GM23248 (cell line): Measurements from ENCODE around the gene COMMD7. TPM values are rescaled to one million over a fixed set of nuclear protein-coding genes. Genes with fewer than 3 reads are reported as not detected.
"Not testable (repeated sequence)": the region's sequence is repeated elsewhere in the genome, so short reads cannot be mapped to it uniquely, and the experiment has no call there.

ENCODE experiments used
- DNase-seq: peaks from one replicate; pipeline ENCODE4 v3.0.0-alpha.2; 2015
- H2AFZ ChIP-seq: fragments of 200-600 bp; sonication (generic); 2 replicates; pipeline ENCODE4 v1.6.1; 2016; ENCODE audit warnings: antibody characterized with exemption
- H3F3A ChIP-seq: fragments of 200-600 bp; sonication (generic); 2 replicates; pipeline ENCODE4 v1.6.1; 2016; ENCODE audit warnings: mild to moderate bottlenecking, antibody characterized with exemption, mixed run types; ENCODE audit not compliant: insufficient read depth
- H3K27ac ChIP-seq: fragments of 200-600 bp; sonication (generic); 2 replicates; pipeline ENCODE4 v1.5.1; 2016; ENCODE audit warnings: mild to moderate bottlenecking
- H3K27me3 ChIP-seq: fragments of 200-600 bp; sonication (generic); replicated peaks from 2 replicates; pipeline ENCODE4 v1.6.1; 2016; ENCODE audit warnings: mild to moderate bottlenecking; ENCODE audit not compliant: insufficient read depth
- H3K36me3 ChIP-seq: fragments of 200-600 bp; sonication (generic); 2 replicates; pipeline ENCODE4 v1.6.1; 2016; ENCODE audit warnings: low read depth, mild to moderate bottlenecking
- H3K4me1 ChIP-seq: fragments of 200-600 bp; sonication (generic); 2 replicates; pipeline ENCODE4 v1.6.1; 2016; ENCODE audit warnings: mild to moderate bottlenecking; ENCODE audit not compliant: insufficient read depth
- H3K4me2 ChIP-seq: fragments of 200-600 bp; sonication (generic); one replicate; pipeline ENCODE4 v1.6.1; 2016; ENCODE audit warnings: mild to moderate bottlenecking; ENCODE audit not compliant: unreplicated experiment
- H3K4me3 ChIP-seq: fragments of 200-600 bp; sonication (generic); 2 replicates; pipeline ENCODE4 v1.5.1; 2016; ENCODE audit warnings: mild to moderate bottlenecking
- H3K79me2 ChIP-seq: fragments of 200-600 bp; sonication (generic); 2 replicates; pipeline ENCODE4 v1.6.1; 2016; ENCODE audit warnings: mild to moderate bottlenecking; ENCODE audit not compliant: insufficient read depth
- H3K9ac ChIP-seq: fragments of 200-600 bp; sonication (generic); 2 replicates; pipeline ENCODE4 v1.6.1; 2016; ENCODE audit warnings: mild to moderate bottlenecking
- H3K9me2 ChIP-seq: fragments of 200-600 bp; sonication (generic); 2 replicates; pipeline ENCODE4 v1.6.1; 2016; ENCODE audit warnings: mixed run types, mild to moderate bottlenecking, moderate library complexity; ENCODE audit not compliant: insufficient read depth
- H3K9me3 ChIP-seq: fragments of 200-600 bp; sonication (generic); one replicate; pipeline ENCODE4 v1.6.1; 2017; ENCODE audit warnings: low read depth
- H4K20me1 ChIP-seq: fragments of 200-600 bp; sonication (generic); 2 replicates; pipeline ENCODE4 v1.6.0; 2016; ENCODE audit not compliant: insufficient read depth
- EZH2 ChIP-seq: fragments of 200-600 bp; sonication (generic); IDR thresholded peaks from 2 replicates; pipeline ENCODE4 v1.6.1; 2018; ENCODE audit warnings: antibody characterized with exemption, mild to moderate bottlenecking; ENCODE audit not compliant: insufficient read depth, poor library complexity, severe bottlenecking
- EZH2phosphoT487 ChIP-seq: fragments of 200-600 bp; sonication (generic); IDR thresholded peaks from 2 replicates; pipeline ENCODE4 v1.6.1; 2018; ENCODE audit warnings: antibody characterized with exemption, moderate library complexity, mild to moderate bottlenecking, low read depth; ENCODE audit not compliant: insufficient read depth
- WGBS, 2 experiments: methylation state at CpG; one replicate each; pipeline ENCODE4 v1.1.6; 2015 to 2017; ENCODE audit warnings: low lambda C conversion rate in 2 of 2, low coverage in 1 of 2; ENCODE audit errors: missing lambda C conversion rate in 2 of 2; 5-methylcytosine and 5-hydroxymethylcytosine counted together
- in situ Hi-C: fragments of 300-500 bp; cut with MboI; formaldehyde crosslinking; loops from 2 replicates; pipeline ENCODE4 v1.15.0; 2020
- polyA plus RNA-seq: library from polyadenylated mRNA; unstranded; fragments of >200 nt; fragmentation: Nextera tagmentation; extraction: Ambion mirVana; gene quantifications from 2 replicates; pipeline ENCODE4 v1.2.1, GENCODE V29; 2016
- total RNA-seq: library from RNA; depleted of rRNA; stranded (reverse); fragments of >200 nt; shearing (Covaris generic); gene quantifications from 2 replicates; pipeline ENCODE4 v1.2.3, GENCODE V29; 2014

COMMD7 gene
- total and polyA plus RNA-seq, 2 experiments from 2014 or later = 37.0 to 68.8 TPM

DNA sequence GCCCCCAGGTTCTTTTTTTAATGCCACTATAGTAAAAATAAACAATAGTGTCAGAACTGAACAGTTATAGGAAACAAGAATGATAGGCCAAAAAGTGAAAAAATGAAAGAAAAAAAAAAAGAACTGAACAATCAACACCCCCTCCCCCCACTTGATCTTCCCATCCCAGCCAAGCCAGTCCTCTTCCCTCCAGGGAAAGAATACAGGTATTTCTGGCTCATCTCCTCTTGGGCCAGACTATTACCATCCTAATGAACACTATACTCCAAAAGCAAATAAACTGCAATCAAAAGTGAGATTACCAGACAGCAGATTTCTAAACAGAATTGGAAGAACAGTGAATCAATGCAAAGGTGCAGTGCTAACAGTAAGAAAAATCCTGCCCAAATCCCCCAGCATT, 48.2 kb downstream of the COMMD7 start:
- Histone ChIP-seq H3K79me2 (no peaks in the 10 kb centered on the region), H3K4me2 (no peak overlapping the region), H3K36me3 (no peaks in the 10 kb centered on the region), H2AFZ (no peak overlapping the region), H3K9me2 (no peaks in the 10 kb centered on the region), H3K9me3 (no peaks in the 10 kb centered on the region), H4K20me1 (no peaks in the 10 kb centered on the region), H3F3A (no peaks in the 10 kb centered on the region), H3K4me1 (no peaks in the 10 kb centered on the region), H3K27ac (no peak overlapping the region), H3K9ac (no peak overlapping the region), H3K4me3 (no peak overlapping the region), H3K27me3 (no peaks in the 10 kb centered on the region)
- DNase-seq = no peak
- TF ChIP-seq EZH2phosphoT487 (no peak), EZH2 (no peak)
- in situ Hi-C loops = no loop called here

DNA sequence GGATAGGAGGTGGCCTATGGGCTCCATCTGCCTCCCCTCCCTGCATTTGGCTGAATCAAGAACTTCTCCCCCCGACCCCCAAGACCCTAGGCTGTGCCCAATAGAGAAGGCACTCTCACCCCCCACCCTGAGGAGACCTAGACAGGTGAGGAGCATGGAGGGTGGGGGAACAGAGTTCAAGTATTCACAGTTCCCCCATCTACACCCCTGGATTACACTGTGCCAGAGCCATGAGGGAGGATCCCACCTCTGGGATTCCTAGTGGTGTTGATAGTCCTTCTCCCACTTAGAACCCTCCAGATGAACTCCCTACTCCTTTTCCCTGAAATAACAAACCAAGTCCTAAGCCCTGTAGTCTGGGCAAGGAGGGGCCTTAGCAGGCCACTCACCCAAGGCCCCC, 54.3 kb downstream of the COMMD7 start:
- H3K9ac ChIP-seq, in situ Hi-C loops: not testable (repeated sequence)

DNA sequence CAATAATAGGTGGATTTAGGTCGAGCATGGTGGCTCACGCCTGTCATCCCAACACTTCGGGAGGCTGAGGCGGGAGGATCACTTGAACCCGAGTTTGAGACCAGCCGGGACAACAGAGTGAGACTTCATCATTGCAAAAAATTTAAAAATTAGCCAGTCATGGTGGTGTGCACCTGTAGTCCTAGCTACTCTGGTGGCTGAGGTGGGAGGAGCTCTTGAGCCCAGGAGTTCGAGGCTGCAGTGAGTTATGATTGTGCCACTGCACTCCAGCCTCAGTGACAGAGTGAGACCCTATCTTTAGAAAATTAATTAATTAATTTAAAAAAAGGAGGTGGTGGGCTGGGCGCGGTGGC, 56.1 kb downstream of the COMMD7 start:
- no peaks in the 10 kb centered on the region for H3K27me3 ChIP-seq
- 83 to 91% methylated on average over 8 to 9 of the region's 9 CpGs for WGBS, 2 experiments
- DNase-seq = no peak
- no peak overlapping the region for H3K4me2 ChIP-seq
- 0 out of 2 replicates have a peak, but pooled peaks cover 13% of the 10 kb centered on the region for H3F3A ChIP-seq
- H3K27ac ChIP-seq = no peak overlapping the region
- H3K36me3 ChIP-seq = no peaks in the 10 kb centered on the region
- H3K4me1 ChIP-seq = peaks cover 7% of the 10 kb centered on the region
- H2AFZ ChIP-seq = no peak overlapping the region
- no peaks in the 10 kb centered on the region for H3K79me2 ChIP-seq
- TF ChIP-seq EZH2 = no peak
- TF ChIP-seq EZH2phosphoT487 = no peak
- no peaks in the 10 kb centered on the region for H3K9me2 ChIP-seq
- H3K4me3 ChIP-seq = no peak overlapping the region
- H3K9me3 ChIP-seq = no peaks in the 10 kb centered on the region
- in situ Hi-C loops = no loop called here
- H3K9ac ChIP-seq = no peak overlapping the region
- no peaks in the 10 kb centered on the region for H4K20me1 ChIP-seq

More for the DNA sequence above, 54.3 kb downstream of the COMMD7 start:
- not testable (repeated sequence) for H3K36me3 ChIP-seq, H3K9me2 ChIP-seq, H3K27ac ChIP-seq, H3K79me2 ChIP-seq, H2AFZ ChIP-seq, H4K20me1 ChIP-seq, H3K4me3 ChIP-seq, DNase-seq, H3K4me1 ChIP-seq, H3K27me3 ChIP-seq, H3K4me2 ChIP-seq, H3K9me3 ChIP-seq
- 48 to 60% methylated on average over 1 of the region's 1 CpG for WGBS, 2 experiments
- 0 out of 2 replicates have a peak, but pooled peaks cover 13% of the 10 kb centered on the region for H3F3A ChIP-seq

DNA sequence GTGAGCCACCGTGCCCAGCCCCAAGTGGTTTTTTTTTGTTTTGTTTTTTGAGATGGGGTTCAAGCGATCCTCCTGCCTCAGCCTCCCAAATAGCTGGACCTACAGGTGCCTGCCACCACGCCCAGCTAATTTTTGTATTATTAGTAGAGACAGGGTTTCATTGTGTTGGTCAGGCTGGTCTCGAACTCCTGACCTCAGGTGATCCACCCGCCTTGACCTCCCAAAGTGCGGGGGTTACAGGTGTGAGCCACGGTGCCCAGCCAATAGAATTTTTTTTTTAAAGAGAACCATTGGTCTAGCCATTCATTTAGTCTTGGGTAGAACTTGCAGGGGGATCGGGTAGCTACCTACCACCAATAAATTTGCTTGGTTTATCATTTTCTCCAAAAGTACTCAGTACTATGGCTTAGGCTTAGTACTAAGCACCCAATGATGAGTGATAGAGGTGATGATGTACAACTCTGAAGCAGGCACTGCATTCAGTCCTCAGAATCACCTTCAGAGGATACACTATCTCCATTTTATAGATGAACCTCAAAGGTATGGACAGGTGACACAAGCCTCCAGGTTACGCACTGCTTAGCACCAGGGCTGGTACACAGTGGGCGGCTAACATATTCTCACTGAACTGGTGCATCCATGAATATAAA, 56.6 kb downstream of the COMMD7 start:
- WGBS, 2 experiments = 93 to 97% methylated on average over 10 of the region's 10 CpGs
- Histone ChIP-seq H3K4me3 (no peak overlapping the region), H3K27ac (no peak overlapping the region), H3K9me2 (no peaks in the 10 kb centered on the region), H3K9me3 (no peaks in the 10 kb centered on the region), H3K9ac (no peak overlapping the region), H3K4me1 (peaks cover 7% of the 10 kb centered on the region), H3F3A (0 out of 2 replicates have a peak, but pooled peaks cover 13% of the 10 kb centered on the region), H3K36me3 (no peaks in the 10 kb centered on the region), H3K27me3 (no peaks in the 10 kb centered on the region), H2AFZ (no peak overlapping the region), H3K79me2 (no peaks in the 10 kb centered on the region), H3K4me2 (no peak overlapping the region), H4K20me1 (no peaks in the 10 kb centered on the region)
- DNase-seq = no peak
- TF ChIP-seq EZH2 (no peak), EZH2phosphoT487 (no peak)
- in situ Hi-C loops = no loop called here
